Smooth muscle cell (in vitro differentiated cells): ENCODE data around the gene TEX14. TPM values are rescaled to one million over a fixed set of nuclear protein-coding genes. Genes with fewer than 3 reads are reported as not detected.

Source experiments
- DNase-seq: peaks from one replicate; lab custom pipeline; 2025; ENCODE audit not compliant: unreplicated experiment; lab: John Stamatoyannopoulos, UW
- H2AFZ ChIP-seq: fragments of 200-600 bp; sonication (generic); 2 replicates; pipeline ENCODE4 v1.6.0; 2016; ENCODE audit warnings: antibody characterized with exemption, low read depth, mild to moderate bottlenecking
- H3F3A ChIP-seq: fragments of 200-600 bp; sonication (generic); 2 replicates; pipeline ENCODE4 v1.6.0; 2017; ENCODE audit warnings: antibody characterized with exemption, low read depth
- H3K27ac ChIP-seq: fragments of 200-600 bp; sonication (generic); 2 replicates; pipeline ENCODE4 v1.5.1; 2016; ENCODE audit warnings: low read depth, mild to moderate bottlenecking
- H3K27me3 ChIP-seq: fragments of 200-600 bp; sonication (generic); 2 replicates; pipeline ENCODE4 v1.6.1; 2016; ENCODE audit warnings: low read depth, mild to moderate bottlenecking
- H3K36me3 ChIP-seq: fragments of 200-600 bp; sonication (generic); 2 replicates; pipeline ENCODE4 v1.5.1; 2016; ENCODE audit warnings: low read depth
- H3K4me1 ChIP-seq: fragments of 200-600 bp; sonication (generic); 2 replicates; pipeline ENCODE4 v1.5.1; 2016; ENCODE audit warnings: low read depth
- H3K4me2 ChIP-seq: fragments of 200-600 bp; sonication (generic); 2 replicates; pipeline ENCODE4 v1.6.0; 2016; ENCODE audit warnings: mild to moderate bottlenecking
- H3K4me3 ChIP-seq: fragments of 200-600 bp; sonication (generic); 2 replicates; pipeline ENCODE4 v1.5.1; 2016; ENCODE audit warnings: mild to moderate bottlenecking
- H3K79me2 ChIP-seq: fragments of 200-600 bp; sonication (generic); 2 replicates; pipeline ENCODE4 v1.6.0; 2016; ENCODE audit warnings: low read depth, mild to moderate bottlenecking
- H3K9ac ChIP-seq: fragments of 200-600 bp; sonication (generic); 2 replicates; pipeline ENCODE4 v1.6.0; 2016; ENCODE audit warnings: low read depth
- H3K9me3 ChIP-seq: fragments of 200-600 bp; sonication (generic); replicated peaks from 2 replicates; pipeline ENCODE4 v1.5.1; 2016; ENCODE audit warnings: low read depth
- H4K20me1 ChIP-seq: fragments of 200-600 bp; sonication (generic); 2 replicates; pipeline ENCODE4 v1.6.0; 2016; ENCODE audit warnings: low read depth
- WGBS: methylation state at CpG from one replicate; pipeline ENCODE4 v1.1.7; 2016; ENCODE audit warnings: low lambda C conversion rate; 5-methylcytosine and 5-hydroxymethylcytosine counted together
- polyA plus RNA-seq: library from polyadenylated mRNA; unstranded; fragments of >200 nt; fragmentation: Nextera tagmentation; extraction: Ambion mirVana; gene quantifications from 2 replicates; pipeline ENCODE4 v1.2.1, GENCODE V29; 2016
- total RNA-seq: library from RNA; depleted of rRNA; stranded (reverse); fragments of >200 nt; gene quantifications from 2 replicates; pipeline ENCODE4 v1.2.3, GENCODE V29; 2014
- TF ChIP-seq, protein P1 (sequence below): fragments of 200-600 bp; sonication (generic); IDR thresholded peaks from 2 replicates; pipeline ENCODE4 v1.5.1; 2017; ENCODE audit warnings: borderline replicate concordance, mild to moderate bottlenecking, antibody characterized with exemption; ENCODE audit not compliant: insufficient read depth, poor library complexity, severe bottlenecking

The TEX14 gene
- total and polyA plus RNA-seq, 2 experiments from 2014 or later = 0.04 TPM; not detected in 1

DNA sequence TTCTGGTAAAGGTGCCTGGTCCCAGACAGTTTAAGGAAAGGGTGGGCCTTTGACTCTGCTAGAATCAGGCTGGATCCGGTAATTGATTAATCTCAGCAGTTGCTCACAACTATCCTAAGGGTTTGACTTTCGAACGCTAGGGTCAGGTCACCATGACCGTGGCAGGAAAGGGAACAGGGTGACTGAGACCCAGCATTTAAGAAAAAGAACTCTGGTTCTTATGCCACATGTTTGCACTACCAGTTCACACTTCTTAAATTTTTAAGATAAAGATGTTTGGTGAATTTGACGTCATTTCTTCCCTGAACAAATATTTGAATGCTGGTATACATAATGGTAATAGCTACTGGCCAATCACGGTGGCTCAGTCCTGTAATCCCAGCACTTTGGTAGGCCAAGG is 52.2 kb downstream of the TEX14 start:
- Histone ChIP-seq H4K20me1 (no peaks in the 10 kb centered on the region), H3F3A (no peaks in the 10 kb centered on the region), H3K36me3 (no peaks in the 10 kb centered on the region), H3K4me3 (no peak overlapping the region), H3K4me2 (no peak overlapping the region), H3K79me2 (no peaks in the 10 kb centered on the region), H3K9ac (no peak overlapping the region), H3K9me3 (no peaks in the 10 kb centered on the region), H2AFZ (no peak overlapping the region), H3K27me3 (no peaks in the 10 kb centered on the region), H3K27ac (no peak overlapping the region), H3K4me1 (no peaks in the 10 kb centered on the region)
- no peak for DNase-seq
- TF ChIP-seq, protein P1, sequence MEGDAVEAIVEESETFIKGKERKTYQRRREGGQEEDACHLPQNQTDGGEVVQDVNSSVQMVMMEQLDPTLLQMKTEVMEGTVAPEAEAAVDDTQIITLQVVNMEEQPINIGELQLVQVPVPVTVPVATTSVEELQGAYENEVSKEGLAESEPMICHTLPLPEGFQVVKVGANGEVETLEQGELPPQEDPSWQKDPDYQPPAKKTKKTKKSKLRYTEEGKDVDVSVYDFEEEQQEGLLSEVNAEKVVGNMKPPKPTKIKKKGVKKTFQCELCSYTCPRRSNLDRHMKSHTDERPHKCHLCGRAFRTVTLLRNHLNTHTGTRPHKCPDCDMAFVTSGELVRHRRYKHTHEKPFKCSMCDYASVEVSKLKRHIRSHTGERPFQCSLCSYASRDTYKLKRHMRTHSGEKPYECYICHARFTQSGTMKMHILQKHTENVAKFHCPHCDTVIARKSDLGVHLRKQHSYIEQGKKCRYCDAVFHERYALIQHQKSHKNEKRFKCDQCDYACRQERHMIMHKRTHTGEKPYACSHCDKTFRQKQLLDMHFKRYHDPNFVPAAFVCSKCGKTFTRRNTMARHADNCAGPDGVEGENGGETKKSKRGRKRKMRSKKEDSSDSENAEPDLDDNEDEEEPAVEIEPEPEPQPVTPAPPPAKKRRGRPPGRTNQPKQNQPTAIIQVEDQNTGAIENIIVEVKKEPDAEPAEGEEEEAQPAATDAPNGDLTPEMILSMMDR = no peak
- WGBS = 93% methylated on average over 6 of the region's 6 CpGs

DNA sequence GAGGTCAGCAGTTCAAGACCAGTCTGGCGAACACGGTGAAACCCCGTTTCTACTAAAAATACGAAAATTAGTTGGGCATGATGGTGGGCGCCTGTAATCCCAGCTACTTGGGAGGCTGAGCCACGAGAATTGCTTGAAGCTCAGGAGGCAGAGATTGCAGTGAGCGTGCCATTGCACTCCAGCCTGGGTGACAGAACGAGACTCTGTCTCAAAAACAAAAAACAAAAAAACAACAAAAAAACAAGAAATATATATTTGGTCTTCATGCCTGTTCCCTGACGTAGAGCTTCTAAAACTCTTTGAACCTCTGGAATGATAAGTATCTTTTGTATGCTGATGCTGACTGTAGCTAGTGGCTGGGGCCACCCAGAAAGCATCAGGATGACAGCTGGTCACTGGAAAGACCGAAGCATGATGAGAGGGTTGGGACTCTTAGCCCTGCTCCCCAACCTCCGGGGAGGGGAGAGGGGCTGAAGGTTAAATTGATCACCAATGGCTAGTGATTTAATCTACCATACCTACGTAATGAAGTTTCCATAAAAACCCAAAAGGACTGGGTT is 54.8 kb downstream of the TEX14 start:
- Histone ChIP-seq H3K9me3 (no peaks in the 10 kb centered on the region), H3K27ac (no peak overlapping the region), H3K79me2 (no peaks in the 10 kb centered on the region), H4K20me1 (no peaks in the 10 kb centered on the region), H3K36me3 (no peaks in the 10 kb centered on the region), H3K4me3 (no peak overlapping the region), H3K4me2 (no peak overlapping the region), H3F3A (peaks cover 6% of the 10 kb centered on the region), H3K4me1 (peaks cover 4% of the 10 kb centered on the region), H3K27me3 (no peaks in the 10 kb centered on the region), H3K9ac (no peak overlapping the region), H2AFZ (no peak overlapping the region)
- no peak for DNase-seq
- WGBS = 80% methylated on average over 12 of the region's 12 CpGs
- TF ChIP-seq, protein P1 = no peak

DNA sequence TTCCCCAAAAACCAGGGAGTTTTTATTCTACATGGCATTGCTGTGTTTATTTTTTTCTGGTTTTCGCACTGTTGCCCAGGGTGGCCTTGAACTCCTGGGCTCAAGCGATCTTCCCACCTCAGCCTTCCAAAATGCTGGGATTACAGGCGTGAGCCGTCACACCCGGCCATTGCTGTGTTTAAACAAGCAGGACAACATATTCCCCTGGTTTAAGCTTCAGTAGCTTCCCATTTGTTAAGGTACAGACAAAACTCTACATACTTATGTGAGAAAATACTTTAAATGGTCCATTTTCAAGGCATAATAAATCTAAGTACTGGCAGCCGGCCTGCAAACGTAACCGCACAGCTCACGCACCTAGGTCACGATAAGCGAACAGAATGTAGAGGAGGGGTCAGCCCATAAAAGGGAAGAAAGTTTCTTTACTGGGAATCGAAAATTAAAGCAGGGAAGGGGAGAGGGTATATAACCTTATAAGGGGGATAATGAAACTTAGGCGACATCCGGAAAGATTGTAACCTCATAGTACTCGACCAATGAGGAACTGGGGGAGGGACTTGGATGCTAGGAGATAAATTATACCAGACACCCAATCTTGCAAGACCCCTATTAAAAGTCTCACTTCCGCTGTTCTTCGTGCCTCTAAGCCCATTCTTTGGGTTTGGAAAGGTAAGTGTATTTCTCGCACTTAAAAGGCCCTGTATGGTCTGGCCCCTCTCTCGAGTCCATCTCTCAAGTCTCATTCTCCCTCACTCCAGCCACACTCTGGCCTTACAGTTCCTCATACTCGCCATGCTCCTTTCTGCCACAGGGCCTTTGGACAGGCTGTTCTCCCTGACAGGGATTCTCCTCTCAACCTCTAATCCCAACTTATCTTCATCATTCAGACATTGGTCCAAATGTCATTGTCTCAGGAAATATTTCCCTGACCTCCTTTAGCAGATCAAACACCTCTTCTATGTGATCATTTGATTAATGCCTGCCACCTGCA is 59.2 kb downstream of the TEX14 start:
- no peaks in the 10 kb centered on the region for H4K20me1 ChIP-seq
- H3K4me1 ChIP-seq = peaks cover 5% of the 10 kb centered on the region
- H3K79me2 ChIP-seq = no peaks in the 10 kb centered on the region
- TF ChIP-seq, protein P1 = no peak
- H3K9me3 ChIP-seq = no peaks in the 10 kb centered on the region
- H3K27me3 ChIP-seq = no peaks in the 10 kb centered on the region
- H3K4me2 ChIP-seq = peak overlapping the region; percentile 87
- no peaks in the 10 kb centered on the region for H3K36me3 ChIP-seq
- H3K27ac ChIP-seq = peak overlapping the region; percentile 93
- DNase-seq = no peak
- H3K4me3 ChIP-seq = peak overlapping the region; percentile 43
- peak overlapping the region; percentile 66 for H2AFZ ChIP-seq
- peak overlapping the region; percentile 94 for H3K9ac ChIP-seq
- WGBS = 85% methylated on average over 20 of the region's 20 CpGs
- H3F3A ChIP-seq = peaks cover 14% of the 10 kb centered on the region
